Type B pancreatic cell (in vitro differentiated cells): ENCODE measurements around the gene OPN1SW. TPM values are rescaled to one million over a fixed set of nuclear protein-coding genes. Genes with fewer than 3 reads are reported as not detected.

Source experiments
- DNase-seq: peaks from one replicate; pipeline ENCODE4 v3.0.0; 2021; ENCODE audit warnings: mixed read lengths; ENCODE audit not compliant: unreplicated experiment; ENCODE audit errors: extremely low spot score
- H3K27ac Mint-ChIP-seq: 2 replicates; pipeline ENCODE4 v1.8.0; 2021; ENCODE audit warnings: mild to moderate bottlenecking, mixed read lengths
- H3K27me3 Mint-ChIP-seq: 2 replicates; pipeline ENCODE4 v1.8.0; 2021; ENCODE audit warnings: mixed read lengths
- H3K36me3 Mint-ChIP-seq: 2 replicates; pipeline ENCODE4 v1.8.0; 2021; ENCODE audit warnings: mixed read lengths
- H3K4me1 Mint-ChIP-seq: one replicate; pipeline ENCODE4 v1.8.0; 2021; ENCODE audit warnings: mixed read lengths; ENCODE audit not compliant: unreplicated experiment
- H3K4me3 Mint-ChIP-seq: 2 replicates; pipeline ENCODE4 v1.8.0; 2021; ENCODE audit warnings: mild to moderate bottlenecking, mixed read lengths
- H3K9me3 Mint-ChIP-seq: 2 replicates; pipeline ENCODE4 v1.8.0; 2021; ENCODE audit warnings: mixed read lengths
- total RNA-seq: library from RNA; stranded (reverse); gene quantifications from 2 replicates; pipeline ENCODE4 v1.2.1, GENCODE V29; 2021; ENCODE audit warnings: low replicate concordance
- TF ChIP-seq, protein P1 (sequence below): fragments of 200-600 bp; sonication (generic); conservative IDR thresholded peaks from 2 replicates; pipeline ENCODE4 v1.5.0; 2021; ENCODE audit warnings: antibody characterized with exemption, mild to moderate bottlenecking

Gene OPN1SW
- total RNA-seq, 1 donor from 2014 or later, result not detected

DNA sequence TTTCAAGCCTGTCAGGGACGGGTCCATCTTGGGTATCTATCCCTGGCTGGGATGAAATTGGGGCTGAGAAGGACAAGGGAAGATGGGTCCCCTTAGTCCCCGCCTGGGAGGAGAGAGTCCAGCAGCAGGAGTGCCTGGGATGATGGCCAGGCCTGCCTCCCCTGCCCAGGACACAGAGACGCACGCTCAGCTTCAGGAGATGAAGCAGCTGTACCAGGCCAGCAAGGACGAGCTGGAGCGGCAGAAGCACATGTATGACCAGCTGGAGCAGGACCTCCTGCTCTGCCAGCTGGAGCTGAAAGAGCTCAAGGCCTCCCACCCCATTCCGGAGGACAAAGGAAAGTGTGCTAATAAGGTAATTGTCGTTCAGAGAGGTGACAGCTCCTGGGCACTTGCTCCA lies 31.6 kb upstream of the OPN1SW start:
- Mint-ChIP-seq H3K4me1 (no peaks in the 10 kb centered on the region), H3K36me3 (peaks cover 3% of the 10 kb centered on the region), H3K9me3 (no peaks in the 10 kb centered on the region), H3K4me3 (no peak overlapping the region), H3K27ac (no peak overlapping the region), H3K27me3 (no peaks in the 10 kb centered on the region)
- DNase-seq, result no peak
- TF ChIP-seq, protein P1, sequence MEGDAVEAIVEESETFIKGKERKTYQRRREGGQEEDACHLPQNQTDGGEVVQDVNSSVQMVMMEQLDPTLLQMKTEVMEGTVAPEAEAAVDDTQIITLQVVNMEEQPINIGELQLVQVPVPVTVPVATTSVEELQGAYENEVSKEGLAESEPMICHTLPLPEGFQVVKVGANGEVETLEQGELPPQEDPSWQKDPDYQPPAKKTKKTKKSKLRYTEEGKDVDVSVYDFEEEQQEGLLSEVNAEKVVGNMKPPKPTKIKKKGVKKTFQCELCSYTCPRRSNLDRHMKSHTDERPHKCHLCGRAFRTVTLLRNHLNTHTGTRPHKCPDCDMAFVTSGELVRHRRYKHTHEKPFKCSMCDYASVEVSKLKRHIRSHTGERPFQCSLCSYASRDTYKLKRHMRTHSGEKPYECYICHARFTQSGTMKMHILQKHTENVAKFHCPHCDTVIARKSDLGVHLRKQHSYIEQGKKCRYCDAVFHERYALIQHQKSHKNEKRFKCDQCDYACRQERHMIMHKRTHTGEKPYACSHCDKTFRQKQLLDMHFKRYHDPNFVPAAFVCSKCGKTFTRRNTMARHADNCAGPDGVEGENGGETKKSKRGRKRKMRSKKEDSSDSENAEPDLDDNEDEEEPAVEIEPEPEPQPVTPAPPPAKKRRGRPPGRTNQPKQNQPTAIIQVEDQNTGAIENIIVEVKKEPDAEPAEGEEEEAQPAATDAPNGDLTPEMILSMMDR, result no peak

DNA sequence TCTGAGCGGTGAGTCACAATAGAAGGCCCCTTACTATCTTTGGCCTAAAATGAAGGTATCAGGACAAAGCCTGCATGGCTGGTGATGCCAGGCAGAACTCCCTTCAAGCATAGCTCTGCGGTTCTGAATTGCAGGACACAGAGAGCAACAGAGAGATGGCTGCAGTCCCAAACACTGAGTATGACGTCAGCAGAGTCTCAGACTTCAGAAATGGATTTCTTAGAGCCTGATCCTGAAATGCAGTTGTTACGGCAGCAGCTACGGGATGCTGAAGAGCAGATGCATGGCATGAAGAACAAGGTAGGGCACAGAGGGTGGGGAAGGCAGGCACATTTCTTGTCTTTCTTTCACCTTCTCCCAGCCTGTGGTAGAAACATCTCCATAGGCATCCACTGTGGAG lies 29.6 kb upstream of the OPN1SW start:
- Mint-ChIP-seq H3K4me3 (no peak overlapping the region), H3K4me1 (no peaks in the 10 kb centered on the region), H3K36me3 (peaks cover 7% of the 10 kb centered on the region), H3K27me3 (no peaks in the 10 kb centered on the region), H3K27ac (no peak overlapping the region), H3K9me3 (no peaks in the 10 kb centered on the region)
- no peak for DNase-seq
- TF ChIP-seq, protein P1, result no peak

DNA sequence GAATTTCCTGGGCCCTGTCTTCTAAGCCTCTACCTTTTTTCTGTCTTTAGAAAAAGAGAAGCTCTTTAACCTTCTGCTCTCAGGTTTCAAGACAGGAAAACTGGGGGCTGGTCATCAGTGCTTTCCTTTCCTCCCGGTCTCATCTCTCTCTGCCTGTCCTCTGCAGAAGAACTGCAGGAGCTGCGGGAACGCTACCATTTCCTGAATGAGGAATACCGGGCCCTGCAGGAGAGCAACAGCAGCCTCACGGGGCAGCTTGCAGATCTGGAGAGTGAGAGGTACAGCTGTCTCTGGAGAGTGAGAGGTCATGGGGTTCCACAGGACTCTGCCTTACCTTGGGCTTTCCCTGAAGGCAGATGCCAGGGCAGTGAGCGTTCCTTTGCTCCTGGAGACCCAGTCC lies 28.9 kb upstream of the OPN1SW start:
- no peak for DNase-seq
- no peak overlapping the region for H3K4me3 Mint-ChIP-seq
- H3K27ac Mint-ChIP-seq, result no peak overlapping the region
- H3K27me3 Mint-ChIP-seq, result no peaks in the 10 kb centered on the region
- peaks cover 7% of the 10 kb centered on the region for H3K36me3 Mint-ChIP-seq
- H3K9me3 Mint-ChIP-seq, result no peaks in the 10 kb centered on the region
- H3K4me1 Mint-ChIP-seq, result no peaks in the 10 kb centered on the region
- TF ChIP-seq, protein P1, result no peak

DNA sequence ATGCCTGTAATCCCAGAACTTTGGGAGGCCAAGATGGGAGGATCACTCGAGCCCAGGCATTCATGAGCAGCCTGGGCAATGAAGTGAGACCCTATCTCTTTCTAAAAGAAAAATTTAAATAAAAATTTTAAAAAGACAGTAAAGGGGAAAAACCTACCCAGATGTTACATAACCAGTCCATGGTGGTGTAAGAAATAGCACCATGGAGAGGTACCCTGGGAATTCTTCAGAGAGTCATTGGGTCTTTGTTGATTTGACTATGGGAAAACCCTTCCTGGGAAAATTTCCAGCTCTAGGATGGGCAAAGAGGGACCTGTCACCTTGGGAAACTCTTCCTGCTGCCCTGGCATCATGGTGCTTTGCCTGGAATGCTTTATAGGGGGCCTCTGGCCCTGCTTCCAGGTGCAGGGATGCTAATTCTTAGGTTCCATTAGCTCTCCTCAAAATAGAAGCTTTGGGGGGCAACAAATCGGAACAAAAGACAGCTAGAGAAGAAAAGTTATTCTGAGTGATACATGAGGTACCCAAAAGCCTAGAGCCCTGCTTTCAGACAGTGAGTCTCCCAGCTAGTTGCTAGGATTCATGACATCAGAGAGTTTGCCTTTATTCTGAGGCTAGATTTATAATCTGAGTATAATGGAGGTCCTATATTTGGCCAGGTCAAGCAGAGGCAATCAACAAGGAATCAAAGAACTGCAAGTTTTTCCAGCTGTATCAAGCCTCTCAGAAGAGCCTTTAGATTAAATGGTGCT lies 26.2 kb upstream of the OPN1SW start:
- no peak for DNase-seq
- Mint-ChIP-seq H3K36me3 (peaks cover 13% of the 10 kb centered on the region), H3K27me3 (no peaks in the 10 kb centered on the region), H3K4me3 (no peak overlapping the region), H3K27ac (no peak overlapping the region), H3K4me1 (no peaks in the 10 kb centered on the region), H3K9me3 (peaks cover 6% of the 10 kb centered on the region)
- TF ChIP-seq, protein P1, result no peak

DNA sequence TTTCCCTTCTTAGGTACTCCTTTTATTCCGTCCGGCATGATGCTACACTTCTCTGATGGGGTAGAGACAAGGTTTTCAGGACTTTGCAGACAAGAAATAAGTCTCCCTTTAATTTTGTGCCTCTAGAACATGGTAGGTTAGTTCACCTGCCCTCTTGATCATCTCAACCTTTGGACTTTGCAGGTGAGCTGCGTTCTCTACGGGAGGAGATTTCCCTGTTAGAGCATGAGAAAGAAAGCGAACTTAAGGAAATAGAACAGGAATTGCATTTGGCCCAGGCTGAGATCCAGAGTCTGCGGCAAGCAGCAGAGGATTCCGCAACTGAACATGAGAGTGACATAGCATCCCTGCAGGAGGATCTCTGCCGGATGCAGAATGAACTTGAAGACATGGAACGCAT lies 25.4 kb upstream of the OPN1SW start:
- no peak overlapping the region for H3K27ac Mint-ChIP-seq
- peaks cover 19% of the 10 kb centered on the region for H3K36me3 Mint-ChIP-seq

More for the DNA sequence above, 25.4 kb upstream of the OPN1SW start:
- H3K4me1 Mint-ChIP-seq, result no peaks in the 10 kb centered on the region
- no peak for DNase-seq
- H3K27me3 Mint-ChIP-seq, result no peaks in the 10 kb centered on the region
- H3K4me3 Mint-ChIP-seq, result no peak overlapping the region
- TF ChIP-seq, protein P1, result no peak
- peaks cover 6% of the 10 kb centered on the region for H3K9me3 Mint-ChIP-seq
